Lower leg skin (tissue), 4 donors: ENCODE results near the gene VPS39. TPM values are rescaled to one million over a fixed set of nuclear protein-coding genes. Genes with fewer than 3 reads are reported as not detected.

Experiments used
- DNase-seq, 2 donors: peaks; one replicate each; pipeline ENCODE4 v3.0.0-alpha.2; 2019; ENCODE audit warnings: low spot score in 2 of 2
- H3K4me3 ChIP-seq: fragments of 200-600 bp; sonication (generic); 2 replicates; pipeline ENCODE4 v1.5.1; 2017; ENCODE audit warnings: mild to moderate bottlenecking, low read depth; ENCODE audit not compliant: poor library complexity, severe bottlenecking
- POLR2A ChIP-seq, 2 donors: fragments of 450-650 bp; IDR thresholded peaks; one replicate each; pipeline ENCODE4 v1.6.1; 2016 to 2017; ENCODE audit warnings: antibody characterized with exemption in 2 of 2, mild to moderate bottlenecking in 1 of 2, moderate library complexity in 1 of 2
- WGBS, 2 donors: methylation state at CpG; one replicate each; pipeline ENCODE4 v1.1.5; 2018; 5-methylcytosine and 5-hydroxymethylcytosine counted together
- intact Hi-C: fragments of 100-400 bp; cut with DNase I; formaldehyde crosslinking; loops from one replicate; pipeline ENCODE4 v1.15.0; 2023; ENCODE audit warnings: low total_unique reads
- total RNA-seq, 4 donors: library from RNA; depleted of rRNA; stranded (reverse); fragments of >200 nt; gene quantifications; one replicate each; pipeline ENCODE4 v1.1.0, GENCODE V29; 2016
- TF ChIP-seq, protein P1 (sequence below), 3 donors: fragments of 450-650 bp; IDR thresholded peaks; one replicate each; pipeline ENCODE4 v1.5.1; 2016; ENCODE audit warnings: antibody characterized with exemption in 3 of 3, mild to moderate bottlenecking in 3 of 3, moderate library complexity in 2 of 3

The VPS39 gene
- total RNA-seq, 4 donors from 2014 or later: 41.8 to 64.6 (median 51.5) TPM

DNA sequence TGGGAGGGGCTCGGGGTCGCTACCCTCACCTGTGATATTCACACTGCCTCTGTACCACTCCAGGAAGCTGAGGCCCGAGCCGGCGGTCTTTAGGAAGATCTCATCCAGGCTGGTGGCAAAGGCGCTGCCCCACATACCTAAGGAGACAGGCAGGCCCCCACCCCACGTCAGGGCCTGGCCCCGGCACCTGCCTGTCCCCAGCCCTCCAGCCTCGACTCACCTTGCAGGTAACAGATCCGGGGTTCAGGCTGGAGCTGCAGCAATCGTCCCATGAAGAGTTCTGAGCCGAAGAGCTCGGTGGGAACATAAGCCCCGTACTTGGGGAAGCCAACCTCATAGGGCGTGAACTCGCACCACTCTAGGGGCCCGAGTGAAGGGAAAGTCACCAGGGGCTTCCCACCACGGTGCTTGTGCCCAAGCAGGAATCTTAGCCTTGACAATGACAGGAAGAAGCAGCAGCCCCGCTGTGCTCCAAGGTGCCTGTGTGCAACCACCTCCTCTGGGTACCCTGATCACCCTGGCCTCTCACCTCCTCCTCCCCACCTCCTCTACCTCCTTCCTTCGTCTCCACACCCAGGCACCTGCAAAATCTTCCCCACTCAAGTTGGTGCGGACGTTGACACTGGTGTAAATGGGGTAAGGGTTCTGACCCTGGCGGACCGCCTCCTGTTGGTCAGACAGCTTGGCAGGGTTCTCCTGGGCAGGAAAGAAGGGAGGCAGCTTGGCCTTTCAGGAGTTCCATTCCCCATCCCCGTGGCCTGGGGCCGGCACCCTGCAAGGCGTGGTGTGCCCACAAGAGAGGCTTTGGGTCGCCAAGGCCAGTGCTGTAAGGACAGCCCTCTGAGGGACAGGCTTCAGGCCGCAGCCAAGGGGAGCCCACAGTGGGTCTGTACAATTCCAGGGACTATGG lies 62.3 kb downstream of the VPS39 start:
- no peak for TF ChIP-seq POLR2A (IDR thresholded peaks at IDR 0.05)
- TF ChIP-seq, protein P1, sequence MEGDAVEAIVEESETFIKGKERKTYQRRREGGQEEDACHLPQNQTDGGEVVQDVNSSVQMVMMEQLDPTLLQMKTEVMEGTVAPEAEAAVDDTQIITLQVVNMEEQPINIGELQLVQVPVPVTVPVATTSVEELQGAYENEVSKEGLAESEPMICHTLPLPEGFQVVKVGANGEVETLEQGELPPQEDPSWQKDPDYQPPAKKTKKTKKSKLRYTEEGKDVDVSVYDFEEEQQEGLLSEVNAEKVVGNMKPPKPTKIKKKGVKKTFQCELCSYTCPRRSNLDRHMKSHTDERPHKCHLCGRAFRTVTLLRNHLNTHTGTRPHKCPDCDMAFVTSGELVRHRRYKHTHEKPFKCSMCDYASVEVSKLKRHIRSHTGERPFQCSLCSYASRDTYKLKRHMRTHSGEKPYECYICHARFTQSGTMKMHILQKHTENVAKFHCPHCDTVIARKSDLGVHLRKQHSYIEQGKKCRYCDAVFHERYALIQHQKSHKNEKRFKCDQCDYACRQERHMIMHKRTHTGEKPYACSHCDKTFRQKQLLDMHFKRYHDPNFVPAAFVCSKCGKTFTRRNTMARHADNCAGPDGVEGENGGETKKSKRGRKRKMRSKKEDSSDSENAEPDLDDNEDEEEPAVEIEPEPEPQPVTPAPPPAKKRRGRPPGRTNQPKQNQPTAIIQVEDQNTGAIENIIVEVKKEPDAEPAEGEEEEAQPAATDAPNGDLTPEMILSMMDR (IDR thresholded peaks at IDR 0.05): no peak
- no peak overlapping the region for H3K4me3 ChIP-seq
- intact Hi-C loops: loop anchor here (10.0 kb wide), 1 partner anchor 161 kb away; no protein-coding TSS in a partner anchor
- DNase-seq: peak in 1 of 2 donors; percentile 85
- 86 to 88% methylated on average over 27 to 29 of the region's 29 CpGs for WGBS, 2 donors

GRCh38 chr15:42144841-42145375 lies 63.2 kb downstream of the VPS39 start:
- intact Hi-C loops: loop anchor here (10.0 kb wide), 1 partner anchor 160 kb away; no protein-coding TSS in a partner anchor

DNA sequence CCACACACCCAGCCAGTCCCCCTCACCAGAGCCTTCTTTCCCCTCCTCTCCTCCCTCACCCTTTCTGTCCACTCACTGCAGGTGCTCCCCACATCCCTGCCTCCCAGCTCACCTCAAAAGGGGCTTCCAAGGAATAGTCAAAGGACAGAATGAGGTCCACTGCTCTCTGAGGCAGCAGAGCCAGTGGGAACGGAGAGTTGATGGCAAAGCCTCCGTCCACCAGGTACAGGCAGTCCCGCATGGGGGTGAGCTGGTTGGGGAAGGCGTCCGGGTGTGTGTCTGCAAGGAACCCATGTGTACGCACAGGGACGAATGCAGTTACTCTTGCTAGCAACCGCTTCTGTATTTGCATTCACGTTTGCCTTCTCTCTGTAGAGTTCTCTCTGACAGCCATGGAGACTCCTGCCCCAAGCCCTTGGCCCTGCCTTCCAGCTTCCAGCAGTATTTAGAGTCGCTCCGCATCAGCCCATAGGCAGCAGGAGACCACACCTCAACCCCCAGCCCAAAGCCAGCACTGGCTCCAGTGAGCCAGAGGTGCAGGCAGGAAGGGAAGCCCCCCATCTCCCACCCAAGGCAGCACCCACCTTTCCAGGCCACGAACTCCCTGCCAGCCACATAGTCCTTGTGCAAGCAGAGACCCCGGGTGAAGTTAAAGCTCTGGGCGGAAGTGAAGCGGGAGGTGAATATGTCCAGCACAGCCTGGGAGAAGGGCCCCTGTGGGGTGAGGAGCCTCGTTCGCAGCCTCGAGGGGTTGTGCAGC lies 64.1 kb downstream of the VPS39 start:
- intact Hi-C loops: loop anchor here (10.0 kb wide), 1 partner anchor 159 kb away; no protein-coding TSS in a partner anchor
- 87 to 90% methylated on average over 15 to 18 of the region's 18 CpGs for WGBS, 2 donors
- DNase-seq: peak in 1 of 2 donors; percentile 82
- H3K4me3 ChIP-seq: no peak overlapping the region
- TF ChIP-seq, protein P1 (IDR thresholded peaks at IDR 0.05): no peak
- TF ChIP-seq POLR2A (IDR thresholded peaks at IDR 0.05): no peak

More at GRCh38 chr15:42144841-42145375, 63.2 kb downstream of the VPS39 start:
- H3K4me3 ChIP-seq: no peak overlapping the region
- WGBS, 2 donors: 77 to 84% methylated on average over 9 of the region's 9 CpGs
- DNase-seq: peak in 1 of 2 donors; percentile 50
- TF ChIP-seq POLR2A (IDR thresholded peaks at IDR 0.05): no peak
- TF ChIP-seq, protein P1 (IDR thresholded peaks at IDR 0.05): no peak

DNA sequence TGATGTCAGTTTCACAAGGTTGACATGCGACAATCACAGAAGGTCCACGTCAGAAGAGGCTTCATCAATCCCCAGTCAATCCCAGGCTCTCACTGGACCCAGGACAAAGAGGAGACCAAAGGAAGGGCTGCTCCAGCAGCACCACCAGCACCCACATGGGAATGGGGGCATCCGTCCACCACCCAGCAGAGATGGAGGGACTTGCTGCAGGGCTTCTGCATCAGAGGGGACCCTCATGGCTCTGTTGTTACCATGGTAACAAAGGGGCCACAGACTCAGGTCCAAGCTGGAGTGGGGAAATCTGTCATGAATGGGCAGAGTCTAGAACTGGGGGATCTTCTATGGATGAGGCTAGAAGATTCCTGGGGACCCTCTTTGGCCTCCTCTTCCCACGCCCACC lies 64.7 kb downstream of the VPS39 start:
- no peak overlapping the region for H3K4me3 ChIP-seq
- 85 to 86% methylated on average over 4 of the region's 4 CpGs for WGBS, 2 donors
- no peak for DNase-seq
- intact Hi-C loops: loop anchor here (10.0 kb wide), 1 partner anchor 159 kb away; no protein-coding TSS in a partner anchor
- no peak for TF ChIP-seq POLR2A (IDR thresholded peaks at IDR 0.05)
- TF ChIP-seq, protein P1 (IDR thresholded peaks at IDR 0.05): no peak

DNA sequence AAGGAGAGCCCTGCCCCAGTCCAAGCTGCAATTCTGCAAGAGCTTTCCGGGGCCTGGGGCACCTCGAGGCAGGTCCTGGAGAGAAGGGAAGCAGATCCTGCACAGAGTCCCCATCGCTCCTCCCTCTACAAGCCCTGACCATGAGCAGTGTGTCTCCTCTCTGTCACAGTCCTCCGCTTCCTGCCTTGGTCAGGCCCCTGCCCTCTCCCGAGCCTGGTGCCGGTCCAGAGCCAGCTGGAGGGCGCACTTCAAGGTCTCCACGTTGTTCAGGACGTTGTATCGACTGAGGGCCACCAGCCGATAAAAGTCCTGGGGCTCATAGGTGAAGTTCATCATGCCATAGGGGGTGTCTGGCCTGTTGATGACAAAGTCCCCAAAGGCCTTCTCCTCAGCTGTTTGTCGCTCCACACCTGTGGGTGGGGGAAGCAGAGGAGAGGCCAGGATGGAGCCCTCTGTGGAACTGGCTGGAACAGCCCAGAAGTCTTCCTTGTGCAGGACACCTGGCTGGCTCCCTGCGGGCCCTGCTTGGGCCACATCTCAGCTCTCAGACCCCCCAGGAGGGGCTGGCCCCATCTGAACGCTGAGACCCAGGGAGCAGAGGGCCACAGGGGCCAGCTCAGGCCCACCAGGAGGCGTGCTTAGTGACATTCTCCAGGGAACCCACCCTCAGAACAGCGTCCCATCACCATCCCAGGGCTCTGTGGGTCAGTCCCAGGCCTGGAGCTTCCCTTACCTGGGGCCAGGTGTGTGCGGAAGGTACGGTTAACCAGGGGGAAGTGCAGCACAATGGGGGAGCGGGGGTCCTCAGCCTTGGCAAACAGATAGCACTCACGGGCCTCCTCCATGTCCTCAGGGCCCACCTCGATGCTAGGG lies 66.1 kb downstream of the VPS39 start:
- TF ChIP-seq, protein P1 (IDR thresholded peaks at IDR 0.05): no peak
- TF ChIP-seq POLR2A (IDR thresholded peaks at IDR 0.05): no peak
- intact Hi-C loops: loop anchor here (10.0 kb wide), 1 partner anchor 157 kb away; no protein-coding TSS in a partner anchor
- peak in 1 of 2 donors; percentile 70 for DNase-seq
- 87 to 91% methylated on average over 20 of the region's 21 CpGs for whole genome bisulfite sequencing, 2 donors
- no peak overlapping the region for H3K4me3 ChIP-seq
